Stimulated activated CD8-positive, alpha-beta memory T cell treated with anti-CD3 and anti-CD28 coated beads, Interleukin-7, amount 100 ng/mL, for 48 hours (primary cell): ENCODE measurements around the gene SELENOF.
"Not testable (repeated sequence)": the region's sequence is repeated elsewhere in the genome, so short reads cannot be mapped to it uniquely, and the experiment has no call there.

Source experiments
- DNase-seq, 2 donors: peaks; one replicate each; pipeline ENCODE4 v3.0.0-alpha.2; 2020; ENCODE audit warnings: low read depth in 1 of 2; ENCODE audit errors: extremely low read depth in 1 of 2

SELENOF gene

DNA sequence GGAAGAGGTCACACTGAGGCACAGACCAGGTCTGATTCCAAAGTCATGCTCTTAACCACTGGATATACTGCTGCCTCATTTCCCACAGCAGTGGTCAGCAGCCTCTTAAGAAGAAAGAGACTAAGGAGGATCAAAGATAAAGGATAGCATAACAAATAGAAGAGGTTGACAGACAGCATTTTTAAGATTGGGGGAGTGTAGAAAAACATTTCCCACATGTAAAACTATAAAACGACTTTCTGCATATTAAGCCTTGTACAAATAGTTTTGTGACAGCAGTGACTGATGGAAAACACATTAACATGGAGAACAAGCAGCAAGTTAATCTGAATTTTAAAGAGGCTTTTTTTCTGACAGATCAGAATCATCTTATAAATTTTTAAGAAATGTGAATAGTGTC lies 92.0 kb downstream of the SELENOF start:
- no peak for DNase-seq

DNA sequence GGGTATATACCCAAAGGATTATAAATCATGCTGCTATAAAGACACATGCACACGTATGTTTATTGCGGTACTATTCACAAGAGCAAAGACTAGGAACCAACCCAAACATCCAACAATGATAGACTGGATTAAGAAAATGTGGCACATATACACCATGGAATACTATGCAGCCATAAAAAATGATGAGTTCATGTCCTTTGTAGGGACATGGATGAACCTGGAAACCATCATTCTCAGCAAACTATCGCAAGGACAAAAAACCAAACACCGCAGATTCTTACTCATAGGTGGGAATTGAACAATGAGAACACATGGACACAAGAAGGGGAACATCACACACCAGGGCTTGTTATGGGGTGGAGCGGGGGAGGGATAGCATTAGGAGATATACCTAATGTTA lies 94.0 kb downstream of the SELENOF start:
- not testable (repeated sequence) for DNase-seq

DNA sequence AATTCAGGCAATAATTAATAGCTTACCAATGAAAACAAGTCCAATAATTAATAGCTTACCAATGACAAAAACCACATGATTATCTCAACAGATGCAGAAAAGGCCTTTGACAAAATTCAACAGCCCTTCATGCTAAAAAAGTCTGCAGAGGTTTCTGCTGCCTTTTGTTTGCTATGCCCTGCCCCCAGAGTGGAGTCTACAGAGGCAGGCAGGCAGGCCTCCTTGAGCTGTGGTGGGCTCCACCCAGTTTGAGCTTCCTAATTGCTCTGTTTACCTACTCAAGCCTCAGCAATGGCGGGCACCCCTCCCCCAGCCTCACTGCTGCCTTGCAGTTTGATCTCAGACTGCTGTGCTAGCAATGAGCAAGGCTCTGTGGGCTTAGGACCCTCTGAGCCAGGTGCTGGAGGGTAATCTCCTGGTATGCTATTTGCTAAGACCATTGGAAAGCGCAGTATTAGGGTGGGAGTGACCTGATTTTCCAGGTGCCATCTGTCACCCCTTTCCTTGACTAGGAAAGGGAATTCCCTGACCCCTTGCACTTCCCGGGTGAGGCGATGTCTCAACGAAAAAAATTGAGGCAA lies 96.6 kb downstream of the SELENOF start:
- not testable (repeated sequence) for DNase-seq

DNA sequence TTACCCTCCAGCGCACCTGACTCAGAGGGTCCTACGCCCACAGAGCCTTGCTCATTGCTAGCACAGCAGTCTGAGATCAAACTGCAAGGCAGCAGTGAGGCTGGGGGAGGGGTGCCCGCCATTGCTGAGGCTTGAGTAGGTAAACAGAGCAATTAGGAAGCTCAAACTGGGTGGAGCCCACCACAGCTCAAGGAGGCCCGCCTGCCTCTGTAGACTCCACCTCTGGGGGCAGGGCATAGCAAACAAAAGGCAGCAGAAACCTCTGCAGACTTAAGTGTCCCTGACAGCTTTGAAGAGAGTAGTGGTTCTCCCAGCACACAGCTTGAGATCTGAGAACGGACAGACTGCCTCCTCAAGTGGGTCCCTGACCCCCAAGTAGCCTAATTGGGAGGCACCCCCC lies 99.8 kb downstream of the SELENOF start:
- not testable (repeated sequence) for DNase-seq
